ENCODE measurements around the gene MSANTD3. TPM values are rescaled to one million over a fixed set of nuclear protein-coding genes. Genes with fewer than 3 reads are reported as not detected.

MSANTD3 gene
- total and polyA plus RNA-seq, 2 of the 13 experiments (the other 11 are each of a cell fraction or from before 2014, with no cell fraction given) = 10.1 to 19.2 TPM

GRCh38 chr9:100411472-100412283 lies 15.3 kb upstream of the MSANTD3 start (continued):
- TF ChIP-seq SP5 (CRISPR knock-in tag; IDR thresholded peaks at IDR 0.05; ENCODE audit: borderline replicate concordance, low read depth) (peak; percentile 43; the same call in 1 of the 2 replicates), POLR2A (IDR thresholded peaks at IDR 0.05; ENCODE audit: insufficient read depth in 1 of 2, low read depth in 2 of 2, low read length in 2 of 2) (peak; percentile 56 to 82), KLF11 (CRISPR knock-in tag; IDR thresholded peaks at IDR 0.05) (no peak), ETV6 (CRISPR knock-in tag; conservative IDR thresholded peaks at IDR 0.05) (0 out of 2 replicates have a peak, but pooled peaks have one; percentile 32), KDM2A (CRISPR knock-in tag; IDR thresholded peaks at IDR 0.05; ENCODE audit: borderline replicate concordance, low read depth) (peak; percentile 77; the same call in 1 of the 2 replicates), ARHGAP35 (CRISPR knock-in tag; IDR thresholded peaks at IDR 0.05; ENCODE audit: borderline replicate concordance) (peak; percentile 63; the same call in 1 of the 2 replicates), ZGPAT (CRISPR knock-in tag; IDR thresholded peaks at IDR 0.05) (peak; percentile 62), NFYB (CRISPR knock-in tag; IDR thresholded peaks at IDR 0.05) (peak; percentile 82), HMG20B (CRISPR knock-in tag; conservative IDR thresholded peaks at IDR 0.05) (no peak), STAT6 (CRISPR knock-in tag; IDR thresholded peaks at IDR 0.05; ENCODE audit: borderline replicate concordance) (no peak), NR2C2 (CRISPR knock-in tag; IDR thresholded peaks at IDR 0.05; ENCODE audit: borderline replicate concordance) (peak; percentile 93), TBX2 (CRISPR knock-in tag; IDR thresholded peaks at IDR 0.05; ENCODE audit: borderline replicate concordance) (0 out of 2 replicates have a peak, but pooled peaks have one; percentile 36), FOXK1 (CRISPR knock-in tag; IDR thresholded peaks at IDR 0.05; ENCODE audit: borderline replicate concordance, low read depth) (peak; percentile 36; the same call in 1 of the 2 replicates), CSRNP2 (CRISPR knock-in tag; conservative IDR thresholded peaks at IDR 0.05; ENCODE audit: low read depth) (no peak), RBFOX2 (IDR thresholded peaks at IDR 0.05; ENCODE audit: low read depth, low read length) (peak; percentile 74), JUNB (CRISPR knock-in tag; IDR thresholded peaks at IDR 0.05; ENCODE audit: borderline replicate concordance) (no peak), ERF (CRISPR knock-in tag; IDR thresholded peaks at IDR 0.05) (peak; percentile 40; the same call in 1 of the 2 replicates), ZFP37 (CRISPR knock-in tag; IDR thresholded peaks at IDR 0.05; ENCODE audit: borderline replicate concordance) (no peak; the same call in 1 of the 2 replicates), ATF1 (CRISPR knock-in tag; IDR thresholded peaks at IDR 0.05) (peak; percentile 25; the same call in 1 of the 2 replicates), CBX5 (CRISPR knock-in tag; IDR thresholded peaks at IDR 0.05; ENCODE audit: borderline replicate concordance) (peak; percentile 41; the same call in 1 of the 2 replicates), HOXA5 (CRISPR knock-in tag; IDR thresholded peaks at IDR 0.05) (0 out of 2 replicates have a peak, but pooled peaks have one; percentile 51), GATA4 (IDR thresholded peaks at IDR 0.05; ENCODE audit: borderline replicate concordance, low read depth) (peak; percentile 37; the same call in 1 of the 2 replicates), ZNF414 (CRISPR knock-in tag; IDR thresholded peaks at IDR 0.05) (0 out of 2 replicates have a peak, but pooled peaks have one; percentile 58), NFRKB (IDR thresholded peaks at IDR 0.05) (no peak)
